Spleen (tissue), 11 donors: ENCODE measurements around the gene PTRH1. TPM values are rescaled to one million over a fixed set of nuclear protein-coding genes. Genes with fewer than 3 reads are reported as not detected.
A peak's percentile ranks its signal among the peaks of the same experiment; 100 is the strongest.

Experiments used
- DNase-seq: peaks from one replicate; pipeline ENCODE4 v3.0.0-alpha.2; 2020
- H3K27ac ChIP-seq, 8 donors: fragments of 200-600 bp; sonication (generic) in 7 of 8; 1 replicate in 4 of 8; 2 replicates in 4 of 8; pipeline versions ENCODE4 v1.5.0 to v1.8.0; 2016 to 2021; ENCODE audit warnings: inconsistent platforms in 4 of 8, mild to moderate bottlenecking in 4 of 8, moderate library complexity in 1 of 8
- H3K27me3 ChIP-seq, 7 donors: fragments of 200-600 bp; sonication (generic) in 6 of 7; replicated peaks in 1 of 7; 1 replicate in 4 of 7; 2 replicates in 3 of 7; pipeline versions ENCODE4 v1.5.0 to v1.8.0; 2016 to 2021; ENCODE audit warnings: inconsistent platforms in 3 of 7, mild to moderate bottlenecking in 1 of 7
- H3K36me3 ChIP-seq, 6 donors: fragments of 200-600 bp; sonication (generic) in 5 of 6; 1 replicate in 4 of 6; 2 replicates in 2 of 6; pipeline versions ENCODE4 v1.5.0 to v1.8.0; 2016 to 2021; ENCODE audit warnings: inconsistent platforms in 2 of 6
- H3K4me1 ChIP-seq, 6 donors: fragments of 200-600 bp; sonication (generic) in 5 of 6; 1 replicate in 3 of 6; 2 replicates in 3 of 6; pipeline versions ENCODE4 v1.5.0 to v1.8.0; 2016 to 2021; ENCODE audit warnings: inconsistent platforms in 3 of 6
- H3K4me3 ChIP-seq, 8 donors: fragments of 200-600 bp; sonication (generic) in 7 of 8; 1 replicate in 4 of 8; 2 replicates in 4 of 8; pipeline versions ENCODE4 v1.5.0 to v1.8.0; 2016 to 2021; ENCODE audit warnings: inconsistent platforms in 4 of 8, mild to moderate bottlenecking in 4 of 8, moderate library complexity in 2 of 8
- H3K9me3 ChIP-seq, 8 donors: fragments of 200-600 bp; sonication (generic) in 7 of 8; 1 replicate in 4 of 8; 2 replicates in 4 of 8; pipeline versions ENCODE4 v1.5.0 to v1.8.0; 2016 to 2021; ENCODE audit warnings: inconsistent platforms in 4 of 8
- POLR2A ChIP-seq, 3 donors: fragments of 450-650 bp; IDR thresholded peaks; one replicate each; pipeline ENCODE4 v1.5.1; 2017; ENCODE audit warnings: antibody characterized with exemption in 3 of 3, mild to moderate bottlenecking in 1 of 3
- POLR2AphosphoS5 ChIP-seq, 3 donors: sonication (generic); formaldehyde crosslinking; IDR thresholded peaks; one replicate each; pipeline ENCODE4 v1.5.1; 2017; ENCODE audit warnings: antibody characterized with exemption in 3 of 3
- WGBS, 5 donors: extraction: QIAGEN DNeasy Blood & Tissue Kit in 3 of 5; methylation state at CpG; one replicate each; pipeline versions ENCODE4 v1.1.5 to v1.1.7; 2013 to 2018; 5-methylcytosine and 5-hydroxymethylcytosine counted together
- intact Hi-C: fragments of 100-400 bp; cut with DNase I; formaldehyde crosslinking; loops from one replicate; pipeline ENCODE4 v1.15.0; 2023; ENCODE audit warnings: low total_unique reads
- polyA plus RNA-seq, 3 donors: library from polyadenylated mRNA; stranded (reverse); fragments of 200-250 nt; gene quantifications; one replicate each; pipeline ENCODE4 v1.2.1, GENCODE V29; 2013
- total RNA-seq, 7 donors: library from RNA; depleted of rRNA in 3 of 7; stranded (reverse); fragments of >200 nt in 3 of 7; fragmentation: NEBNext Ultra II Directional in 4 of 7; extraction: Animal tissue kit (Norgen Biotek cat#: 25700) in 4 of 7; gene quantifications; one replicate each; pipeline versions ENCODE4 v1.1.0 to v1.2.1, GENCODE V29; 2016 to 2021
- TF ChIP-seq, protein P1 (sequence below), 11 experiments: fragments of 200-600 bp in 7 of 11; fragments of 450-650 bp in 4 of 11; sonication (generic) in 4 of 11; IDR thresholded peaks in 8 of 11; conservative IDR thresholded peaks in 3 of 11; 1 replicate in 7 of 11; 2 replicates in 4 of 11; pipeline versions ENCODE4 v1.4.0 to v1.8.0; 2016 to 2021; ENCODE audit warnings: antibody characterized with exemption in 11 of 11, inconsistent platforms in 4 of 11, mild to moderate bottlenecking in 1 of 11
- donor health status: healthy with polysubstance abuse.
- donor health status: DM: no; HTN: no; CAD: no; lungs with moderate emphysema.
- donor health status: DM: no; HTN: no; CAD: no.
- donor health status: Bipolar disorder and iron deficiency.
- donor health status: healthy.
- donor health status: DM: no; HTN: no; CAD: no.
- donor health status: DM: yes; HTN: yes; CAD: no.

The PTRH1 gene
- total and polyA plus RNA-seq, 10 donors: 7.4 to 17.9 (median 11.5) TPM

- WGBS, 5 donors: 90 to 99% (median 95%) methylated on average over 8 of the region's 8 CpGs
- no peak for DNase-seq
- no peaks in the 10 kb centered on the region for H3K9me3 ChIP-seq
- peaks cover under 1 to 34% (median 20%) of the 10 kb centered on the region in 6 donors for H3K4me1 ChIP-seq
- TF ChIP-seq, protein P1, sequence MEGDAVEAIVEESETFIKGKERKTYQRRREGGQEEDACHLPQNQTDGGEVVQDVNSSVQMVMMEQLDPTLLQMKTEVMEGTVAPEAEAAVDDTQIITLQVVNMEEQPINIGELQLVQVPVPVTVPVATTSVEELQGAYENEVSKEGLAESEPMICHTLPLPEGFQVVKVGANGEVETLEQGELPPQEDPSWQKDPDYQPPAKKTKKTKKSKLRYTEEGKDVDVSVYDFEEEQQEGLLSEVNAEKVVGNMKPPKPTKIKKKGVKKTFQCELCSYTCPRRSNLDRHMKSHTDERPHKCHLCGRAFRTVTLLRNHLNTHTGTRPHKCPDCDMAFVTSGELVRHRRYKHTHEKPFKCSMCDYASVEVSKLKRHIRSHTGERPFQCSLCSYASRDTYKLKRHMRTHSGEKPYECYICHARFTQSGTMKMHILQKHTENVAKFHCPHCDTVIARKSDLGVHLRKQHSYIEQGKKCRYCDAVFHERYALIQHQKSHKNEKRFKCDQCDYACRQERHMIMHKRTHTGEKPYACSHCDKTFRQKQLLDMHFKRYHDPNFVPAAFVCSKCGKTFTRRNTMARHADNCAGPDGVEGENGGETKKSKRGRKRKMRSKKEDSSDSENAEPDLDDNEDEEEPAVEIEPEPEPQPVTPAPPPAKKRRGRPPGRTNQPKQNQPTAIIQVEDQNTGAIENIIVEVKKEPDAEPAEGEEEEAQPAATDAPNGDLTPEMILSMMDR (IDR thresholded peaks at IDR 0.05 in 8 of 11, conservative IDR thresholded peaks at IDR 0.05 in 3 of 11): no peak
- no peak for TF ChIP-seq POLR2A (IDR thresholded peaks at IDR 0.05)
- TF ChIP-seq POLR2AphosphoS5 (IDR thresholded peaks at IDR 0.05): no peak
- intact Hi-C loops: no loop called here
- peaks cover 0 to 12% (median 0%) of the 10 kb centered on the region in 6 donors for H3K36me3 ChIP-seq
- no peak overlapping the region for H3K4me3 ChIP-seq
- H3K27ac ChIP-seq: no peak overlapping the region
- H3K27me3 ChIP-seq: no peaks in the 10 kb centered on the region
Observed at GRCh38 chr9:127708952-127709587, 6.4 kb downstream of the PTRH1 start.

GRCh38 chr9:127707766-127708165 lies 7.7 kb downstream of the PTRH1 start:
- WGBS, 5 donors: 43 to 67% (median 48%) methylated on average over 5 of the region's 5 CpGs
- H3K27me3 ChIP-seq: no peaks in the 10 kb centered on the region
- H3K4me1 ChIP-seq: peaks cover 0 to 29% (median 16%) of the 10 kb centered on the region in 6 donors
- H3K27ac ChIP-seq: no peak overlapping the region
- no peak for TF ChIP-seq POLR2A (IDR thresholded peaks at IDR 0.05)
- TF ChIP-seq, protein P1 (IDR thresholded peaks at IDR 0.05 in 8 of 11, conservative IDR thresholded peaks at IDR 0.05 in 3 of 11): peak in 4 of 11 experiments; percentile 8 to 24 (median 16)
- no peak for DNase-seq
- H3K9me3 ChIP-seq: no peaks in the 10 kb centered on the region
- no peak overlapping the region for H3K4me3 ChIP-seq
- intact Hi-C loops: no loop called here
- H3K36me3 ChIP-seq: peaks cover 0 to 12% (median 0%) of the 10 kb centered on the region in 6 donors

- Histone ChIP-seq H3K9me3 (no peaks in the 10 kb centered on the region), H3K27me3 (no peaks in the 10 kb centered on the region), H3K27ac (no peak within 1 kb of the TSS), H3K36me3 (peaks cover 0 to 2% (median 0%) of the 10 kb centered on the region in 6 donors), H3K4me1 (peaks cover 0 to 23% (median 16%) of the 10 kb centered on the region in 6 donors), H3K4me3 (no peak within 1 kb of the TSS)
- 55 to 78% (median 73%) methylated on average over 11 of the region's 11 CpGs for WGBS, 5 donors
- intact Hi-C loops: no loop called here
- no peak for DNase-seq
- TF ChIP-seq POLR2A (IDR thresholded peaks at IDR 0.05) (no peak), POLR2AphosphoS5 (IDR thresholded peaks at IDR 0.05) (peak in 1 of 3 donors; percentile 5)
Observed at GRCh38 chr9:127706836-127707241, 8.6 kb downstream of the PTRH1 start, which contains the start of gene CFAP157. CFAP157 (plus strand) TSS chr9:127706988; CDS start chr9:127707032, 44 bp downstream.

DNA sequence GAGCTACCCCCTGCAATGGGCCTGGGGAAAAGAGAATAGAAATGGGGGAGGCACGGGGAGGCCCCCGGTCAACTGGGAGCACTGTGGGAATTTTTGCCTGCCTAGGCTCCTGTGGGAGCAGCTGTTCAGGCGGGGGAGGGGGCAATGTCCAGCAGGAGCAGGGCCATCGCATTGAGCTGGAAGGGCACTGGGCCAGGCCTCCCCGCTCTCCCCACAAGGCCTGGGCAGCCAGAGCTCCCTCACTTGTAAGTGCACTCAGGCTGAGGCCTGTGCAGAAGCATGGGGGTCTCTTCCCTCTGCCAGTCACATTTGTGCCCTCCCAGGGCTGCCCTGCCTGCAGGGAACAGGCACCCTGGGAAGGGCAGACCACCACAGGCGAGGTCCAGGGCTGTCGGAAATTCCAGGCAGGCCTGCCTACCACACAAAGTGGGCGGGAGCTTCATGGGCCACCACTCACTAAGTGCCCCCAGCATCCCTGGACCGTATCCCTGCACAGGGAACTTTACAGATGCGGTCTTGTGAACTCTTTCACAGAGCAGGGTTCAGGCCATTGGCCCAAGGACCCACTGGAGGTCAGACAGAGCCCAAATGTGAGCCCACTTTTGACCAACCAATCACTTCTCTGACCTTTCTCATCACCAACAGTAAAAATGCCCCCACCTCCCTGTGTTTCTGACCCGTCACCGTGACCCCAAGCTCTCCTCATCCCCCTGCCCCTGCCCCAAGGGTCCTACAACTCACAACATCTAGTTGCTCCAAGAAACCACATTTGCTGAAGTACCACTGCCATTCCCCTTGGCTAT lies 9.7 kb downstream of the PTRH1 start:
- WGBS, 5 donors: 82 to 98% (median 88%) methylated on average over 10 to 12 of the region's 12 CpGs
- Histone ChIP-seq H3K27ac (no peak overlapping the region), H3K27me3 (no peaks in the 10 kb centered on the region), H3K9me3 (no peaks in the 10 kb centered on the region), H3K4me3 (no peak overlapping the region), H3K36me3 (no peaks in the 10 kb centered on the region), H3K4me1 (peaks cover 0 to 14% (median 8%) of the 10 kb centered on the region in 6 donors)
- no peak for DNase-seq
- intact Hi-C loops: no loop called here
- TF ChIP-seq, protein P1 (IDR thresholded peaks at IDR 0.05 in 8 of 11, conservative IDR thresholded peaks at IDR 0.05 in 3 of 11): no peak
- TF ChIP-seq POLR2AphosphoS5 (IDR thresholded peaks at IDR 0.05): no peak
- TF ChIP-seq POLR2A (IDR thresholded peaks at IDR 0.05): no peak
